Measurements from ENCODE around the gene LINGO3. TPM values are rescaled to one million over a fixed set of nuclear protein-coding genes. Genes with fewer than 3 reads are reported as not detected.

The LINGO3 gene
- total and polyA plus RNA-seq, 10 of the 15 experiments (the other 5 are each of a cell fraction or from before 2014, with no cell fraction given), result 0.09 to 2.0 (median 0.40) TPM; not detected in 5

GRCh38 chr19:2261438-2262172, 46.3 kb downstream of the LINGO3 start (continued):
- TF ChIP-seq CREM (IDR thresholded peaks at IDR 0.05; ENCODE audit: low read depth) (peak; percentile 21; the same call in 1 of the 2 replicates), CREB1 (IDR thresholded peaks at IDR 0.05; ENCODE audit: low read depth) (no peak), RUNX3 (IDR thresholded peaks at IDR 0.05; ENCODE audit: low read length) (no peak), ATF7 (IDR thresholded peaks at IDR 0.05; ENCODE audit: low read depth) (no peak), TAF1 (IDR thresholded peaks at IDR 0.05; ENCODE audit: borderline replicate concordance, low read depth, low read length) (no peak), MTA2 (IDR thresholded peaks at IDR 0.05; ENCODE audit: low read depth) (no peak), PAX5 (IDR thresholded peaks at IDR 0.05; ENCODE audit: borderline replicate concordance, low read depth, low read length) (no peak), YY1 (IDR thresholded peaks at IDR 0.05; ENCODE audit: low read depth, low read length) (peak; percentile 88), SPI1 (IDR thresholded peaks at IDR 0.05; ENCODE audit: borderline replicate concordance, insufficient read depth, low read depth, low read length) (peak; percentile 7; the same call in 1 of the 2 replicates)
- TF ChIP-seq, protein P1, sequence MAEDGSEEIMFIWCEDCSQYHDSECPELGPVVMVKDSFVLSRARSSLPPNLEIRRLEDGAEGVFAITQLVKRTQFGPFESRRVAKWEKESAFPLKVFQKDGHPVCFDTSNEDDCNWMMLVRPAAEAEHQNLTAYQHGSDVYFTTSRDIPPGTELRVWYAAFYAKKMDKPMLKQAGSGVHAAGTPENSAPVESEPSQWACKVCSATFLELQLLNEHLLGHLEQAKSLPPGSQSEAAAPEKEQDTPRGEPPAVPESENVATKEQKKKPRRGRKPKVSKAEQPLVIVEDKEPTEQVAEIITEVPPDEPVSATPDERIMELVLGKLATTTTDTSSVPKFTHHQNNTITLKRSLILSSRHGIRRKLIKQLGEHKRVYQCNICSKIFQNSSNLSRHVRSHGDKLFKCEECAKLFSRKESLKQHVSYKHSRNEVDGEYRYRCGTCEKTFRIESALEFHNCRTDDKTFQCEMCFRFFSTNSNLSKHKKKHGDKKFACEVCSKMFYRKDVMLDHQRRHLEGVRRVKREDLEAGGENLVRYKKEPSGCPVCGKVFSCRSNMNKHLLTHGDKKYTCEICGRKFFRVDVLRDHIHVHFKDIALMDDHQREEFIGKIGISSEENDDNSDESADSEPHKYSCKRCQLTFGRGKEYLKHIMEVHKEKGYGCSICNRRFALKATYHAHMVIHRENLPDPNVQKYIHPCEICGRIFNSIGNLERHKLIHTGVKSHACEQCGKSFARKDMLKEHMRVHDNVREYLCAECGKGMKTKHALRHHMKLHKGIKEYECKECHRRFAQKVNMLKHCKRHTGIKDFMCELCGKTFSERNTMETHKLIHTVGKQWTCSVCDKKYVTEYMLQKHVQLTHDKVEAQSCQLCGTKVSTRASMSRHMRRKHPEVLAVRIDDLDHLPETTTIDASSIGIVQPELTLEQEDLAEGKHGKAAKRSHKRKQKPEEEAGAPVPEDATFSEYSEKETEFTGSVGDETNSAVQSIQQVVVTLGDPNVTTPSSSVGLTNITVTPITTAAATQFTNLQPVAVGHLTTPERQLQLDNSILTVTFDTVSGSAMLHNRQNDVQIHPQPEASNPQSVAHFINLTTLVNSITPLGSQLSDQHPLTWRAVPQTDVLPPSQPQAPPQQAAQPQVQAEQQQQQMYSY (CRISPR knock-in tag; IDR thresholded peaks at IDR 0.05), result no peak
- TF ChIP-seq, protein P2, sequence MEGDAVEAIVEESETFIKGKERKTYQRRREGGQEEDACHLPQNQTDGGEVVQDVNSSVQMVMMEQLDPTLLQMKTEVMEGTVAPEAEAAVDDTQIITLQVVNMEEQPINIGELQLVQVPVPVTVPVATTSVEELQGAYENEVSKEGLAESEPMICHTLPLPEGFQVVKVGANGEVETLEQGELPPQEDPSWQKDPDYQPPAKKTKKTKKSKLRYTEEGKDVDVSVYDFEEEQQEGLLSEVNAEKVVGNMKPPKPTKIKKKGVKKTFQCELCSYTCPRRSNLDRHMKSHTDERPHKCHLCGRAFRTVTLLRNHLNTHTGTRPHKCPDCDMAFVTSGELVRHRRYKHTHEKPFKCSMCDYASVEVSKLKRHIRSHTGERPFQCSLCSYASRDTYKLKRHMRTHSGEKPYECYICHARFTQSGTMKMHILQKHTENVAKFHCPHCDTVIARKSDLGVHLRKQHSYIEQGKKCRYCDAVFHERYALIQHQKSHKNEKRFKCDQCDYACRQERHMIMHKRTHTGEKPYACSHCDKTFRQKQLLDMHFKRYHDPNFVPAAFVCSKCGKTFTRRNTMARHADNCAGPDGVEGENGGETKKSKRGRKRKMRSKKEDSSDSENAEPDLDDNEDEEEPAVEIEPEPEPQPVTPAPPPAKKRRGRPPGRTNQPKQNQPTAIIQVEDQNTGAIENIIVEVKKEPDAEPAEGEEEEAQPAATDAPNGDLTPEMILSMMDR (IDR thresholded peaks at IDR 0.05 in 2 of 3, conservative IDR thresholded peaks at IDR 0.05 in 1 of 3; ENCODE audit: control insufficient read depth in 2 of 3, extremely low read depth in 1 of 3, insufficient read depth in 1 of 3, low read depth in 3 of 3, low read length in 3 of 3), result peak; percentile 56 to 77 (median 76)
- TF ChIP-seq, protein P3, sequence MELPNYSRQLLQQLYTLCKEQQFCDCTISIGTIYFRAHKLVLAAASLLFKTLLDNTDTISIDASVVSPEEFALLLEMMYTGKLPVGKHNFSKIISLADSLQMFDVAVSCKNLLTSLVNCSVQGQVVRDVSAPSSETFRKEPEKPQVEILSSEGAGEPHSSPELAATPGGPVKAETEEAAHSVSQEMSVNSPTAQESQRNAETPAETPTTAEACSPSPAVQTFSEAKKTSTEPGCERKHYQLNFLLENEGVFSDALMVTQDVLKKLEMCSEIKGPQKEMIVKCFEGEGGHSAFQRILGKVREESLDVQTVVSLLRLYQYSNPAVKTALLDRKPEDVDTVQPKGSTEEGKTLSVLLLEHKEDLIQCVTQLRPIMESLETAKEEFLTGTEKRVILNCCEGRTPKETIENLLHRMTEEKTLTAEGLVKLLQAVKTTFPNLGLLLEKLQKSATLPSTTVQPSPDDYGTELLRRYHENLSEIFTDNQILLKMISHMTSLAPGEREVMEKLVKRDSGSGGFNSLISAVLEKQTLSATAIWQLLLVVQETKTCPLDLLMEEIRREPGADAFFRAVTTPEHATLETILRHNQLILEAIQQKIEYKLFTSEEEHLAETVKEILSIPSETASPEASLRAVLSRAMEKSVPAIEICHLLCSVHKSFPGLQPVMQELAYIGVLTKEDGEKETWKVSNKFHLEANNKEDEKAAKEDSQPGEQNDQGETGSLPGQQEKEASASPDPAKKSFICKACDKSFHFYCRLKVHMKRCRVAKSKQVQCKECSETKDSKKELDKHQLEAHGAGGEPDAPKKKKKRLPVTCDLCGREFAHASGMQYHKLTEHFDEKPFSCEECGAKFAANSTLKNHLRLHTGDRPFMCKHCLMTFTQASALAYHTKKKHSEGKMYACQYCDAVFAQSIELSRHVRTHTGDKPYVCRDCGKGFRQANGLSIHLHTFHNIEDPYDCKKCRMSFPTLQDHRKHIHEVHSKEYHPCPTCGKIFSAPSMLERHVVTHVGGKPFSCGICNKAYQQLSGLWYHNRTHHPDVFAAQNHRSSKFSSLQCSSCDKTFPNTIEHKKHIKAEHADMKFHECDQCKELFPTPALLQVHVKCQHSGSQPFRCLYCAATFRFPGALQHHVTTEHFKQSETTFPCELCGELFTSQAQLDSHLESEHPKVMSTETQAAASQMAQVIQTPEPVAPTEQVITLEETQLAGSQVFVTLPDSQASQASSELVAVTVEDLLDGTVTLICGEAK (IDR thresholded peaks at IDR 0.05; ENCODE audit: borderline replicate concordance), result no peak
- TF ChIP-seq, protein P4, sequence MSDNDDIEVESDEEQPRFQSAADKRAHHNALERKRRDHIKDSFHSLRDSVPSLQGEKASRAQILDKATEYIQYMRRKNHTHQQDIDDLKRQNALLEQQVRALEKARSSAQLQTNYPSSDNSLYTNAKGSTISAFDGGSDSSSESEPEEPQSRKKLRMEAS (IDR thresholded peaks at IDR 0.05; ENCODE audit: low read depth, low read length), result no peak

All from GM12878 (cell line).